ENCODE data around the gene EMX2. TPM values are rescaled to one million over a fixed set of nuclear protein-coding genes. Genes with fewer than 3 reads are reported as not detected.

Gene EMX2
- total and polyA plus RNA-seq, 9 donors = 5.7 to 12.5 (median 8.3) TPM

DNA sequence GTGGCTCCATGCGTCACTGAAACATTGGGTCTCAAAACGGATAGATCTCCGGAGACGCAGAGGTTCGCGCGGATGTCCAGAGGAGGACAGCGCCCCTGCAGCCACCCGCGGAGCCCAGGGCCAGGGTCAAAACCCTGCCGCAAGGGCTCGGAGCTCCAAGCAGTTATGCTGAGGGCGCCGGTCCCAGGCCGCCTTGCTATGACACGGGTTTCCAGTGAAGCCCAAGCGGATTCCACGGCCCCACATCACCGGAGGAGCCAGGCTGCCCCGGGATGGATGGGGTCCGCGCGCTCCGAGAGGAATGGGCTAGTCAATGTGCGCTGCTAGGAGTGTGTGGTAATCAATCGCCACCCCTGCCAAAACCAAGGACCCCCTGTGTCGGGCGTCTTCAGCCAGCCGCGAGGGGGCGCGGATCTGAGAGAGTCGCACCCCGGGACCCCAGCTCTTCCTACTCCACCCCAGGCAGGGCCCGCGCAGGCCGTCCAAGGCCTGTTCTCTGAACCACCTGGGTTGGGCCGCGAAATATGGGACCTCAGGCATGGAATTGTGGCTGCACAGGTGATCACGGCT is 5.6 kb upstream of the EMX2 start:
- H3K9me3 ChIP-seq (replicated peaks; ENCODE audit: control insufficient read depth, low read depth, low read length) = no peaks in the 10 kb centered on the region
- 33% methylated on average over 28 of the region's 40 CpGs for WGBS (ENCODE audit: insufficient coverage)
- peaks cover 47% of the 10 kb centered on the region for H3K4me1 ChIP-seq (ENCODE audit: control insufficient read depth, insufficient read depth, low read length)
- H3K4me3 ChIP-seq (ENCODE audit: low read length) = no peak overlapping the region
- H3K36me3 ChIP-seq (ENCODE audit: control insufficient read depth, insufficient read depth, low read length) = no peaks in the 10 kb centered on the region
- no peak overlapping the region for H3K27ac ChIP-seq (ENCODE audit: low read length)
- no peak for DNase-seq
- peaks cover 97% of the 10 kb centered on the region for H3K27me3 ChIP-seq (ENCODE audit: control insufficient read depth, insufficient read depth, low read length)

DNA sequence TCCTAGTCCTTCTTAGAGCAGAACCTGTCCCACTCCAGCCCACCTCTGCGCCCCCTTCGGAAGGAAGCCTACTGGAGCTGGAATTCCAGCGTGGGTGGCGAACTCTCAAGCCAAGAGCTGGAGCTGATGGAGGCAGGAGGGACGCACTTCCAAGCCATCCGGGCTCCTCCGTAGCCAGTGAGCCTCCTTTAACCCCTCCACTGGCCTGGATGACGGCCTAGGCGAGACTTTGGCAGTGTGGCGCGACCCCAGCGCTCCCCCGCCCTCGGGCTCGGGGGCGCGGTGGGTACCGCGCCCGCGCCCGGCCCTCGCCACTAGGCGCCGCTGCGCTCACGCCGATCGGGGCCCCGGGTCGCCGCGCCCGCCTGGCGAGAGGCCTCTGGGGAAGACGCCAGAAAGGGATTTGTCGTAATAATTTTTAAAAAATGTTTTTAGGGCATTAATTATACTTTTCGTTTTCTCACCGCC is 5.1 kb upstream of the EMX2 start:
- peaks cover 97% of the 10 kb centered on the region for H3K27me3 ChIP-seq (ENCODE audit: control insufficient read depth, insufficient read depth, low read length)
- no peak overlapping the region for H3K27ac ChIP-seq (ENCODE audit: low read length)
- DNase-seq = no peak

DNA sequence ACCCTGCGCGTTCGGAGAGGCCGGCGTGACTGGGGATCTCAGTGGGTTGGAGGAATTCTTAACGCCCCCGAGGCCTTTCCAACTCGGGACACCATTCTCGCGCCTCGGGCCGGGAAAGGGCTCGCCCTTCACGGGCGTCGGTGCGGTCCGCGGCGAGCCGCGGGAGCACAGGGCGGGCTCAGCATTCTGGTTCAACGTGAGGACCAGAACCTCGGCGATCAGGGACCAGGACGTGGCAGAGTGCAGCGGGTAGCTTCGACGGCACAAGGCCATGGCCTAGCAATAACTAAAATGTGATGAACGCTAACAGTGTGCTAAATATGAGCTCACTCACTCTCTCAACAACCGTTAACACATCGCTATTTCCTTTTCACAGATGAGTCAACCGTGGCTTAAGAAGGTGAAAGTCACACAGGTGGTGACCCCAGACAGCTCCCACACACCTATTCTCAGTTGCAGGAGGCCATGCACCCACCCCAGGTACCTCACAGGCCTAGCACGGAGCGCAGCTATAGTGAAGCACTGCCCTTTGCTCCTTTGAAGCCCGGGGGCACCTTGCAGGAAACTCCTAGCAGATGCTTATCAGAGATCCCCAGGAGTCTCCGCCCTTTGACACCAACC is 4.5 kb upstream of the EMX2 start:
- peaks cover 54% of the 10 kb centered on the region for H3K4me1 ChIP-seq (ENCODE audit: control insufficient read depth, insufficient read depth, low read length)
- peak overlapping the region; percentile 23 for H3K4me3 ChIP-seq (ENCODE audit: low read length)
- 10% methylated on average over 32 of the region's 38 CpGs for WGBS (ENCODE audit: insufficient coverage)
- no peaks in the 10 kb centered on the region for H3K9me3 ChIP-seq (replicated peaks; ENCODE audit: control insufficient read depth, low read depth, low read length)
- no peaks in the 10 kb centered on the region for H3K36me3 ChIP-seq (ENCODE audit: control insufficient read depth, insufficient read depth, low read length)
- peaks cover 97% of the 10 kb centered on the region for H3K27me3 ChIP-seq (ENCODE audit: control insufficient read depth, insufficient read depth, low read length)
- no peak for DNase-seq
- no peak overlapping the region for H3K27ac ChIP-seq (ENCODE audit: low read length)

More for the DNA sequence above, 5.1 kb upstream of the EMX2 start:
- H3K36me3 ChIP-seq (ENCODE audit: control insufficient read depth, insufficient read depth, low read length) = no peaks in the 10 kb centered on the region
- peaks cover 52% of the 10 kb centered on the region for H3K4me1 ChIP-seq (ENCODE audit: control insufficient read depth, insufficient read depth, low read length)
- 7% methylated on average over 12 of the region's 39 CpGs for WGBS (ENCODE audit: insufficient coverage)
- H3K4me3 ChIP-seq (ENCODE audit: low read length) = peak overlapping the region; percentile 23
- no peaks in the 10 kb centered on the region for H3K9me3 ChIP-seq (replicated peaks; ENCODE audit: control insufficient read depth, low read depth, low read length)

DNA sequence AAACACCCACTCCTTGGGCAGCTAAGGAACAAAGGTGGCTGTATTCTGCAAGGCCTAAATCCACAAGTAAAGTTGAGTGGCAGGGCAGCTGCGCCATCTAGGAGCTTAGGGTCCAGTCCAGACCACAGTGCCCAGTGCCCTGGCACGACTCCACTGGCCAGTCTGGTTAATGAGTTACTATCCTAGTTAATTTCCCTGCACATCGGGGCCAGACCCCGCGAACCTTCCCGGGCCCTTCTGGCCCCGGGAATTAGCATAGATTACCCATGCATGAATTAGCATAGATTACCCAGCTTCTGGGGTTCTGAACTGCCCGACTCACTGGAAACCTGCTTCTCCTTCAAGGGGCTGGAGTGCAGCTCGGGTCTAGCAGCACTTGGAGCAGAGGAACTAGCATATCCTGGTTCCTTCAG is 3.2 kb upstream of the EMX2 start:
- WGBS (ENCODE audit: insufficient coverage) = 51% methylated on average over 9 of the region's 9 CpGs
- DNase-seq = no peak
- peaks cover 57% of the 10 kb centered on the region for H3K4me1 ChIP-seq (ENCODE audit: control insufficient read depth, insufficient read depth, low read length)

DNA sequence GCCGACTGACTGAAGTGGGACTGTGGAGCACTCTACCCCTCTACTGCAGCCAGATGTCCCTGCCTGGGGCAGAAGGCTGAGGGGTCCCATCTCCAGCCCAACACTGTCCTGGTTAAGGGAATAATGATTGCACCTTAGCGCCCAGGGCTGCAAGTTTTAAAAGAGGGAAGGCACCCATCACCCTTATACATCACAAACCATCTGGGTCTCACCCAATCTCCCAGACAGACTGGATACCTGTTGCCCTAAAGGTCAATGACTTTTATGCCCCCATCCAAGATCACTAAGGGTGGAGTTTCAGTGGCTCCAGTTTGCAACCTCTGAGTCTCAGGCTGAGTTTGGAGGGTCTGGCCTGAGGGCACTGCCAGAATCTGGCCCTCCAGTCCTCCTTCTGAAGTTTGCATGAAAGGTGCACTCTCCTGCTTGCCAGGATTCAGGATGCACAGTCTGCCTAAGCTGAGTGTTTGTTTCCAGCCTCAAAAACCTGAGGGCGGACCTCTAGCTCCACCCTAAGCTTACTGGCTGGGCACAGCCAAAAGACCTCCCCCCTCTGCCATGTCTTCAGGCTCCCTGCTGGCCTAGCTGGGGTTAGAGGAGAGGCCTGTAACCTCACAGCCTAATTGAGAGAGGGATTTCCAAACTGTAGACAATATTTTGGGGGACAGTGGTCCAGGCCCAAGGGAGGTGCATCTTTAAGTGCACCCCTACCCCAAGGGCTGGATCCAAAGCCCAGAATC is 2.5 kb upstream of the EMX2 start:
- H3K4me3 ChIP-seq (ENCODE audit: low read length) = no peak overlapping the region
- H3K27ac ChIP-seq (ENCODE audit: low read length) = no peak overlapping the region
- H3K27me3 ChIP-seq (ENCODE audit: control insufficient read depth, insufficient read depth, low read length) = peaks cover 98% of the 10 kb centered on the region
- 60% methylated on average over 2 of the region's 3 CpGs for WGBS (ENCODE audit: insufficient coverage)
- no peaks in the 10 kb centered on the region for H3K9me3 ChIP-seq (replicated peaks; ENCODE audit: control insufficient read depth, low read depth, low read length)
- no peak for DNase-seq
- peaks cover 58% of the 10 kb centered on the region for H3K4me1 ChIP-seq (ENCODE audit: control insufficient read depth, insufficient read depth, low read length)
- no peaks in the 10 kb centered on the region for H3K36me3 ChIP-seq (ENCODE audit: control insufficient read depth, insufficient read depth, low read length)

More for the DNA sequence above, 3.2 kb upstream of the EMX2 start:
- H3K36me3 ChIP-seq (ENCODE audit: control insufficient read depth, insufficient read depth, low read length) = no peaks in the 10 kb centered on the region
- H3K4me3 ChIP-seq (ENCODE audit: low read length) = no peak overlapping the region
- no peaks in the 10 kb centered on the region for H3K9me3 ChIP-seq (replicated peaks; ENCODE audit: control insufficient read depth, low read depth, low read length)
- H3K27ac ChIP-seq (ENCODE audit: low read length) = no peak overlapping the region
- peaks cover 98% of the 10 kb centered on the region for H3K27me3 ChIP-seq (ENCODE audit: control insufficient read depth, insufficient read depth, low read length)

DNA sequence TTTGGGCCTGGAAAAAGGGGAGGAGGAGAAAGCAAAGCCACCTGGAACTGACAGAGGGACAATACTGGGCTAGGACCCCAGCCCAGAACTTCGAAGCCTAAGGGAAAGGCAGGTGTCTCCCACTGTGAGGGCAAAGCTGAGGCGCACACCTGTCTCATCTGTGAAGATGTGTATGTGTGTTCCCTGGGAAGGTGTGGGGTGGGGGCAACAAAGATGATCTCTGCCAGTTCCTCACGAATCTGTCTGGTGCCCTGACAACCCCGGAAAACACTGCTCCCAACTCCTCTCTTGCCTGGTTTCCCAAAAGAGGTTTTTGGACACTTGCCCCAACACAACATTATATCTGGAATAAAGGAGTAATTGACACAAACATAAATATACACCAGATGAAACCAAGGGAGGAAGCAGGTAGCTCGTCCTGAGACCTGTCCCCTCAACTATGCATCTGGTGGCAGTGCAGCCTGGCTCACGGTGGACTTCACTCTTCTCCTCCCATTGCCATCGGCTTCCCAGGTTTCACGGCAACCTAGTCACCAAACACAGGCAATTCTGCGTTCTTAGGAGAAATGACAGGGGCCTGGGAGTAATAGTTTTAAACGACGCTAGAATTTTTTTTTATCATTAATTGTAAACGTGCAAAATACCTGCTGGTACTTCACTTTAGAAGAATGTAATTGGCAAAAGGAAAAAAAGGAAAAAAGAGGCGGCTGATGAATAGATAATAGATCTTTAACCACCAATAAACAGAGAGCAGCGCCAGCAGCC is 1.7 kb upstream of the EMX2 start:
- no peaks in the 10 kb centered on the region for H3K36me3 ChIP-seq (ENCODE audit: control insufficient read depth, insufficient read depth, low read length)
- 50% methylated on average over 2 of the region's 14 CpGs for WGBS (ENCODE audit: insufficient coverage)
- peaks cover 98% of the 10 kb centered on the region for H3K27me3 ChIP-seq (ENCODE audit: control insufficient read depth, insufficient read depth, low read length)
- H3K4me1 ChIP-seq (ENCODE audit: control insufficient read depth, insufficient read depth, low read length) = peaks cover 57% of the 10 kb centered on the region
- H3K27ac ChIP-seq (ENCODE audit: low read length) = peak overlapping the region; percentile 57
- DNase-seq = no peak
- peak overlapping the region; percentile 11 for H3K4me3 ChIP-seq (ENCODE audit: low read length)
- H3K9me3 ChIP-seq (replicated peaks; ENCODE audit: control insufficient read depth, low read depth, low read length) = no peaks in the 10 kb centered on the region

DNA sequence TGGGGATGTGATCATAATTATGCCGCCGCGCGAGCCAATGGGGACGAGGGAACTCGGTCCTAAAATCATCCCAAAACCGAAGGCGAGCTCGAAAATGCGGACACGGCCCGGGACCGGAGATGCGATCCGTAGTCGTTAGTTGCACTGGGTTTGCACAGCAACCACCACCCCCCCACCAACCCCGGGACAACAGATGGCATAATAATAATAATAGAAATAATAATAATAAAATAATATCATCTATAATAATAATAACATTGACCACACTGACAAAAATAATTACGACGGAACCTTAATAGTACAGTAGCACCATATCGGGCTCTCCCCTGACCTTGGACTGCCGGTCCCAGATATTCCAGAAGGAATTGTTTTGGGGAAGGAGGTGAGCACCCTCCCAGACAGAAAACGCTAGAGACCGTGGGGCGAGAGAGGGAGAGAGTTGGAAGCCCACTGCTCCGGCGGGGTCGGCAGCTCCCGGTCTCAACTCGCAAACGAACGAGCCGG is 1.1 kb upstream of the EMX2 start:
- peak; percentile 95 for DNase-seq
- H3K9me3 ChIP-seq (replicated peaks; ENCODE audit: control insufficient read depth, low read depth, low read length) = no peaks in the 10 kb centered on the region
- peak overlapping the region; percentile 68 for H3K4me3 ChIP-seq (ENCODE audit: low read length)
- peak overlapping the region; percentile 92 for H3K27ac ChIP-seq (ENCODE audit: low read length)
- H3K4me1 ChIP-seq (ENCODE audit: control insufficient read depth, insufficient read depth, low read length) = peaks cover 53% of the 10 kb centered on the region
- H3K27me3 ChIP-seq (ENCODE audit: control insufficient read depth, insufficient read depth, low read length) = peaks cover 98% of the 10 kb centered on the region
- WGBS (ENCODE audit: insufficient coverage) = 1% methylated on average over 11 of the region's 32 CpGs
- H3K36me3 ChIP-seq (ENCODE audit: control insufficient read depth, insufficient read depth, low read length) = no peaks in the 10 kb centered on the region

DNA sequence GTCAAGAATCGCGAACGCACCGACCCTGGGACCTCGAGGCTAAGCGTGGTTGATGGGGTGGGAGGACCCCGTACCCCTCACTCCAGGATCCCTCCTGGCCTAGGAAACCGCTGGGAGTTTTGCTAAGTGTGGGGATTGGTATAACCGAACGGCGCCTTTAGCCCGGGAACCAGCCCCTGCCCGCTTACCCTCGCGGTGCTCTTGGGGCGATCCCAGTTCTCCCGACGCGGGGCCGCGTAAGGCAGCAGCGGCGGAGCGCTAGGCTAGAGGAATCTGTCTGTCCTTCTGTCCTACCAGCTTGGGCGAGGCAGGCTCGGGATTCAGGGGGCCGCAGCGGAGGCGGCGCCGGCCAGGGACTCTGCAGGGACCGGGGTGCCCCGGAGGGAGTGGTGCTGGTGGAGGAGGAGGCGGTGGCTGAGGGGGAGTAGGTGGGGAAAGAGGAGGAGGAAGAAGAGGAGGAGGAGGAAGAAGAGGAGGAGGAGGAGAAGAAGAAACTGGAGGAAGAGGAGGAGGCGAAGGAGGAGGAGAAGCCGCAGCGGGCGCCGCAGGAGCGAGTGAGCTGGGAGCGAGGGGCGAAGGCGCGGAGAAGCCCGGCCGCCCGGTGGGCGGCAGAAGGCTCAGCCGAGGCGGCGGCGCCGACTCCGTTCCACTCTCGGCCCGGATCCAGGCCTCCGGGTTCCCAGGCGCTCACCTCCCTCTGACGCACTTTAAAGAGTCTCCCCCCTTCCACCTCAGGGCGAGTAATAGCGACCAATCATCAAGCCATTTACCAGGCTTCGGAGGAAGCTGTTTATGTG is 439 bp upstream of the EMX2 start:
- peak; percentile 97 for DNase-seq
- Histone ChIP-seq H3K27ac (ENCODE audit: low read length) (peak overlapping the region; percentile 92), H3K4me3 (ENCODE audit: low read length) (peak overlapping the region; percentile 68), H3K27me3 (ENCODE audit: control insufficient read depth, insufficient read depth, low read length) (peaks cover 98% of the 10 kb centered on the region), H3K9me3 (replicated peaks; ENCODE audit: control insufficient read depth, low read depth, low read length) (no peaks in the 10 kb centered on the region), H3K4me1 (ENCODE audit: control insufficient read depth, insufficient read depth, low read length) (peaks cover 54% of the 10 kb centered on the region), H3K36me3 (ENCODE audit: control insufficient read depth, insufficient read depth, low read length) (no peaks in the 10 kb centered on the region)
- WGBS (ENCODE audit: insufficient coverage) = 1% methylated on average over 57 of the region's 62 CpGs

DNA sequence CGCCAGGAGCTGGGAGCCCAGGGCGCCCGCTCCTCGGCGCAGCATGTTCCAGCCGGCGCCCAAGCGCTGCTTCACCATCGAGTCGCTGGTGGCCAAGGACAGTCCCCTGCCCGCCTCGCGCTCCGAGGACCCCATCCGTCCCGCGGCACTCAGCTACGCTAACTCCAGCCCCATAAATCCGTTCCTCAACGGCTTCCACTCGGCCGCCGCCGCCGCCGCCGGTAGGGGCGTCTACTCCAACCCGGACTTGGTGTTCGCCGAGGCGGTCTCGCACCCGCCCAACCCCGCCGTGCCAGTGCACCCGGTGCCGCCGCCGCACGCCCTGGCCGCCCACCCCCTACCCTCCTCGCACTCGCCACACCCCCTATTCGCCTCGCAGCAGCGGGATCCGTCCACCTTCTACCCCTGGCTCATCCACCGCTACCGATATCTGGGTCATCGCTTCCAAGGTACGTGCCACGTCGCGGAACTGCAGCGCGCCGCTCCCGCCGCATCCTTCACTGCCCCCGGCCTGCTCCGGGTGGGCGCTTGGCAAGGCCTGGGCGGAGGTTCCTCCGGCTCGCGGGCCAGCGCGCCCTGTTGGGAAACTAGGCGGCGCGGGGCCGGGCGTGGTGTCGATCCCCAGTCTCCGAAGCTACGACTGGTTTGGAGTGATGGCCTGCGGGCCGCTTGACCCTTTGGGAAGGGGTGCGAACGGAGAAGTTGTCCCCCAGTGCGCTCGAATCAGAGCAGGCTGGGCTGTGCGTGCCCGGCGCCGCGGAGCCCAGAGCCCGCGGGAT is 868 bp downstream of the EMX2 start:
- Histone ChIP-seq H3K4me3 (ENCODE audit: low read length) (peak overlapping the region; percentile 68), H3K36me3 (ENCODE audit: control insufficient read depth, insufficient read depth, low read length) (no peaks in the 10 kb centered on the region), H3K4me1 (ENCODE audit: control insufficient read depth, insufficient read depth, low read length) (peaks cover 53% of the 10 kb centered on the region), H3K9me3 (replicated peaks; ENCODE audit: control insufficient read depth, low read depth, low read length) (no peaks in the 10 kb centered on the region), H3K27ac (ENCODE audit: low read length) (peak overlapping the region; percentile 92), H3K27me3 (ENCODE audit: control insufficient read depth, insufficient read depth, low read length) (peaks cover 99% of the 10 kb centered on the region)
- no peak for DNase-seq
- under 1% methylated on average over 90 of the region's 90 CpGs for WGBS (ENCODE audit: insufficient coverage)
